ENCODE measurements around the gene UBFD1.

DNA sequence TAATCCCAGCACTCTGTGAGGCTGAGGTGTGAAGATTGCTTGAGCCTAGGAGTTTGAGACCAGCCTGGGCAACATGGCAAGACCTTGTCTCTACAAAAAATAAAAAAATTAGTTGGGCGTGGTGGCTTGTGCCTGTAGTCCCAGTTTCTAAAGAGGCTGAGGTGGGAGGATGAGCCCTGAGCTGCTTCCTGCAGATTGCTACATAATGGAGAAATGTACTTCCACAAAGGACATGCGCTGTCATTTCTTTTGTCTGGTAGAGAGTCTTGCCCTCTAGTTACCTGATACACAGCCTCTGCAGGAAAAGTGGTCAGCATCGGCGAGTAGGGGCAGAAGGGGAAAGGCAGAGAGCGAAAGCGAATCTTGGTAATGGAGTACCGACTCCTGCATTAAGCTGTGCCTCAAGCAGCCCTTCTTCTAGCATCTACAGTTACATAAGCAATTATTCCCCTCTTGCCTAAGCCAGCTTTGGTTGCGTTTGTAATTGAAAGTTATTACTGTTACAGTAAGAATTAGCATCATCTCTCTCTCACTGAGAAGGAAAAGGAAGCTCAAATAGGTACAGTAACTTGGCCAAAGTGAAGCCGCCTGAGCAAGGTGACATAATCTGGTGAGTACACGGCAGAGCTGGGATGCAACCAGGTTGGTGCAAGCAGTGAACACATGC is 28.8 kb upstream of the UBFD1 start:
- no peak for TF ChIP-seq MAX (IDR thresholded peaks at IDR 0.05)
- TF ChIP-seq, protein P1, sequence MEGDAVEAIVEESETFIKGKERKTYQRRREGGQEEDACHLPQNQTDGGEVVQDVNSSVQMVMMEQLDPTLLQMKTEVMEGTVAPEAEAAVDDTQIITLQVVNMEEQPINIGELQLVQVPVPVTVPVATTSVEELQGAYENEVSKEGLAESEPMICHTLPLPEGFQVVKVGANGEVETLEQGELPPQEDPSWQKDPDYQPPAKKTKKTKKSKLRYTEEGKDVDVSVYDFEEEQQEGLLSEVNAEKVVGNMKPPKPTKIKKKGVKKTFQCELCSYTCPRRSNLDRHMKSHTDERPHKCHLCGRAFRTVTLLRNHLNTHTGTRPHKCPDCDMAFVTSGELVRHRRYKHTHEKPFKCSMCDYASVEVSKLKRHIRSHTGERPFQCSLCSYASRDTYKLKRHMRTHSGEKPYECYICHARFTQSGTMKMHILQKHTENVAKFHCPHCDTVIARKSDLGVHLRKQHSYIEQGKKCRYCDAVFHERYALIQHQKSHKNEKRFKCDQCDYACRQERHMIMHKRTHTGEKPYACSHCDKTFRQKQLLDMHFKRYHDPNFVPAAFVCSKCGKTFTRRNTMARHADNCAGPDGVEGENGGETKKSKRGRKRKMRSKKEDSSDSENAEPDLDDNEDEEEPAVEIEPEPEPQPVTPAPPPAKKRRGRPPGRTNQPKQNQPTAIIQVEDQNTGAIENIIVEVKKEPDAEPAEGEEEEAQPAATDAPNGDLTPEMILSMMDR (IDR thresholded peaks at IDR 0.05) = no peak
- no peak for TF ChIP-seq KDM1A (IDR thresholded peaks at IDR 0.05; ENCODE audit: low read depth)
- TF ChIP-seq KDM5A (IDR thresholded peaks at IDR 0.05) = no peak
- no peak for TF ChIP-seq CEBPB (IDR thresholded peaks at IDR 0.05)
- TF ChIP-seq POLR2AphosphoS2 (conservative IDR thresholded peaks at IDR 0.05; ENCODE audit: low read length) = no peak
- no peak for TF ChIP-seq RAD21 (conservative IDR thresholded peaks at IDR 0.05 in 1 of 2, IDR thresholded peaks at IDR 0.05 in 1 of 2)
- no peak for TF ChIP-seq POLR2A (IDR thresholded peaks at IDR 0.05; ENCODE audit: low read length)
- TF ChIP-seq MYC (IDR thresholded peaks at IDR 0.05; ENCODE audit: borderline replicate concordance, low read length) = no peak
- no peak for TF ChIP-seq CHD4 (IDR thresholded peaks at IDR 0.05; ENCODE audit: borderline replicate concordance)
- TF ChIP-seq CBX8 (IDR thresholded peaks at IDR 0.05) = no peak
- no peak for TF ChIP-seq ESRRA (IDR thresholded peaks at IDR 0.05; ENCODE audit: borderline replicate concordance, low read length)
- no peak for TF ChIP-seq RNF2 (IDR thresholded peaks at IDR 0.05; ENCODE audit: borderline replicate concordance, low read depth)

Data from A549 (cell line).